MCF 10A (cell line): ENCODE data around the gene CCL13. TPM values are rescaled to one million over a fixed set of nuclear protein-coding genes. Genes with fewer than 3 reads are reported as not detected.

Experiments used
- BruUV-seq: library from RNA; stranded (reverse); fragments of 400-500 nt; replicated peaks from 2 replicates; lab custom pipeline; 2021; lab: Mats Ljungman, UMichigan
- CTCF ChIA-PET: fragments of 300-600 bp; sonication (Branson Sonifier 250); formaldehyde crosslinking; extraction: SDS; loops from one replicate; lab custom pipeline; 2021; ENCODE audit warnings: antibody characterized with exemption, inconsistent platforms; lab: Yijun Ruan, JAX
- POLR2A ChIA-PET: fragments of 300-600, 350-650 bp; sonication (Branson Sonifier 250); formaldehyde crosslinking; extraction: SDS; loops from one replicate; lab custom pipeline; 2020; ENCODE audit warnings: antibody characterized with exemption, inconsistent platforms; lab: Yijun Ruan, JAX
- DNase-seq: peaks from one replicate; pipeline ENCODE4 v3.0.0-alpha.2; 2018; ENCODE audit not compliant: unreplicated experiment
- H3K27ac Mint-ChIP-seq: one replicate; pipeline ENCODE4 v1.8.0; 2022; ENCODE audit warnings: mild to moderate bottlenecking, low read depth, mixed read lengths; ENCODE audit not compliant: unreplicated experiment
- H3K27me3 Mint-ChIP-seq: one replicate; pipeline ENCODE4 v1.8.0; 2022; ENCODE audit warnings: mixed read lengths; ENCODE audit not compliant: insufficient read depth, unreplicated experiment
- H3K36me3 Mint-ChIP-seq: one replicate; pipeline ENCODE4 v1.8.0; 2022; ENCODE audit warnings: mild to moderate bottlenecking, moderate library complexity, mixed read lengths; ENCODE audit not compliant: insufficient read depth, unreplicated experiment
- H3K4me1 Mint-ChIP-seq: one replicate; pipeline ENCODE4 v1.8.0; 2022; ENCODE audit warnings: mixed read lengths; ENCODE audit not compliant: insufficient read depth, unreplicated experiment
- H3K4me3 Mint-ChIP-seq: one replicate; pipeline ENCODE4 v1.8.0; 2022; ENCODE audit warnings: mild to moderate bottlenecking, moderate library complexity, mixed read lengths; ENCODE audit not compliant: unreplicated experiment
- H3K9me3 Mint-ChIP-seq: one replicate; pipeline ENCODE4 v1.8.0; 2022; ENCODE audit warnings: mixed read lengths; ENCODE audit not compliant: unreplicated experiment
- intact Hi-C: fragments of 100-400 bp; cut with micrococcal nuclease; formaldehyde crosslinking; loops from 2 replicates; pipeline ENCODE4 v1.14.1; 2022
- total RNA-seq: library from RNA; stranded (reverse); gene quantifications from 2 replicates; pipeline ENCODE4 v1.2.3, GENCODE V29; 2022
- TF ChIP-seq, protein P1 (sequence below): fragments of 200-600 bp; IDR thresholded peaks from one replicate; pipeline ENCODE4 v1.8.0; 2022; ENCODE audit warnings: antibody characterized with exemption, mild to moderate bottlenecking; ENCODE audit not compliant: unreplicated experiment

CCL13 gene
- total RNA-seq, 1 experiment from 2014 or later, result not detected

GRCh38 chr17:34382621-34383124 is 26.4 kb downstream of the CCL13 start:
- H3K4me1 Mint-ChIP-seq, result no peaks in the 10 kb centered on the region
- H3K9me3 Mint-ChIP-seq, result peaks cover 7% of the 10 kb centered on the region
- H3K36me3 Mint-ChIP-seq, result no peaks in the 10 kb centered on the region
- ChIA-PET POLR2A (no interaction called here), CTCF (interaction anchor here (0.7 kb wide), 1 partner anchor 114 kb away, joined by 3 read pairs; no protein-coding TSS in a partner anchor)
- TF ChIP-seq, protein P1, sequence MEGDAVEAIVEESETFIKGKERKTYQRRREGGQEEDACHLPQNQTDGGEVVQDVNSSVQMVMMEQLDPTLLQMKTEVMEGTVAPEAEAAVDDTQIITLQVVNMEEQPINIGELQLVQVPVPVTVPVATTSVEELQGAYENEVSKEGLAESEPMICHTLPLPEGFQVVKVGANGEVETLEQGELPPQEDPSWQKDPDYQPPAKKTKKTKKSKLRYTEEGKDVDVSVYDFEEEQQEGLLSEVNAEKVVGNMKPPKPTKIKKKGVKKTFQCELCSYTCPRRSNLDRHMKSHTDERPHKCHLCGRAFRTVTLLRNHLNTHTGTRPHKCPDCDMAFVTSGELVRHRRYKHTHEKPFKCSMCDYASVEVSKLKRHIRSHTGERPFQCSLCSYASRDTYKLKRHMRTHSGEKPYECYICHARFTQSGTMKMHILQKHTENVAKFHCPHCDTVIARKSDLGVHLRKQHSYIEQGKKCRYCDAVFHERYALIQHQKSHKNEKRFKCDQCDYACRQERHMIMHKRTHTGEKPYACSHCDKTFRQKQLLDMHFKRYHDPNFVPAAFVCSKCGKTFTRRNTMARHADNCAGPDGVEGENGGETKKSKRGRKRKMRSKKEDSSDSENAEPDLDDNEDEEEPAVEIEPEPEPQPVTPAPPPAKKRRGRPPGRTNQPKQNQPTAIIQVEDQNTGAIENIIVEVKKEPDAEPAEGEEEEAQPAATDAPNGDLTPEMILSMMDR, result no peak
- intact Hi-C loops, result no loop called here
- no peak overlapping the region for H3K27ac Mint-ChIP-seq
- H3K4me3 Mint-ChIP-seq, result no peak overlapping the region
- peaks cover 14% of the 10 kb centered on the region for H3K27me3 Mint-ChIP-seq
- BruUV-seq, result no TSS peak
- no peak for DNase-seq

DNA sequence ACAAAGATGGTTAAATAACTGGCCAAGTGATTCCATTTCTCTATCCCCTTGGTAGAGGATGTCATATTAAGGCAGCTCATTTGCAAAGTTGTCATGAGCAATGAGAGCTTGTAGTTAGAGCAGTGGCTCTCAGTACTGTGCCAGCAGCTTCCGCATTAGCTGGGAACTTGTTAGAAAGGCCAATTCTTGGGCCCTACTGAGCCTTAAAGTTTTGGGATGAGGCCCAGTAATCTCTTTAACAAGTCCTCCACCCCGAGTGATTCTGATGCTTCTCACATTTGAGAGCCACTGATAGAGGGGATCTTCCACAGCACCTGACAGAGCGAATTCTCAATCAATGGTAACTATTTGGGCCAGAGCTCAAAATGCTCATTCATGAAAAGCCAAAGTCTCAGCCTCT is 26.9 kb downstream of the CCL13 start:
- ChIA-PET POLR2A (no interaction called here), CTCF (interaction anchor here (0.7 kb wide), 1 partner anchor 113 kb away, joined by 3 read pairs; no protein-coding TSS in a partner anchor)
- Mint-ChIP-seq H3K4me1 (no peaks in the 10 kb centered on the region), H3K36me3 (no peaks in the 10 kb centered on the region), H3K4me3 (no peak overlapping the region), H3K27me3 (peaks cover 14% of the 10 kb centered on the region), H3K9me3 (peaks cover 7% of the 10 kb centered on the region), H3K27ac (no peak overlapping the region)
- TF ChIP-seq, protein P1, result no peak
- intact Hi-C loops, result no loop called here
- no peak for DNase-seq
- no TSS peak for BruUV-seq

DNA sequence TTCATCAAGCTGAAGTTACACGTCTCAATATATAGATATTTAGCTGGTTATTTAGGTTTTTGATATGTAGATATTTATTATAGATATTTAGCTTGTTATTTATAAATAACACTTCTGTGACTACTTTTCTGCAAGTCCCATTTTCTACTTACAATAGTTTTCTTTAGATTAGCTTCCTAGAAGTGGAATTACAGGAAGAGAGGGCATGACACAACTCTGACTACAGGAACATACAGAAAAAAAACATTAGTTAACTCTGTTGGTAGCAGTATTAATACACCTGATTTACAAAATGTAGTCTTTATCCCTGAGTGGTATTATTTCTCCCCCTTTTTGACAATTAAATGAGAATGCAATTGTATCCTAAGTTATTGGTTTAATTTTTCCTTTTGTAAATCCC is 28.0 kb downstream of the CCL13 start:
- Mint-ChIP-seq H3K27me3 (peaks cover 14% of the 10 kb centered on the region), H3K9me3 (peaks cover 7% of the 10 kb centered on the region)
- POLR2A ChIA-PET, result no interaction called here

GRCh38 chr17:34384822-34385605 is 28.7 kb downstream of the CCL13 start:
- H3K9me3 Mint-ChIP-seq, result peaks cover 7% of the 10 kb centered on the region
- peaks cover 14% of the 10 kb centered on the region for H3K27me3 Mint-ChIP-seq
- no peaks in the 10 kb centered on the region for H3K4me1 Mint-ChIP-seq
- no peak overlapping the region for H3K27ac Mint-ChIP-seq
- no peak overlapping the region for H3K4me3 Mint-ChIP-seq
- no peaks in the 10 kb centered on the region for H3K36me3 Mint-ChIP-seq
- BruUV-seq, result no TSS peak
- DNase-seq, result no peak
- TF ChIP-seq, protein P1, result no peak
- ChIA-PET POLR2A (no interaction called here), CTCF (interaction anchor here (1.1 kb wide), 1 partner anchor 37 kb away, joined by 4 read pairs; no protein-coding TSS in a partner anchor)
- intact Hi-C loops, result no loop called here

More for the DNA sequence above, 28.0 kb downstream of the CCL13 start:
- H3K4me3 Mint-ChIP-seq, result no peak overlapping the region
- BruUV-seq, result no TSS peak
- H3K27ac Mint-ChIP-seq, result no peak overlapping the region
- no peaks in the 10 kb centered on the region for H3K36me3 Mint-ChIP-seq
- TF ChIP-seq, protein P1, result no peak
- no peak for DNase-seq
- CTCF ChIA-PET, result interaction anchor here (1.1 kb wide), 1 partner anchor 38 kb away, joined by 4 read pairs; no protein-coding TSS in a partner anchor
- H3K4me1 Mint-ChIP-seq, result no peaks in the 10 kb centered on the region
- intact Hi-C loops, result no loop called here
